K562 (cell line): ENCODE data around the gene GPNMB. TPM values are rescaled to one million over a fixed set of nuclear protein-coding genes. Genes with fewer than 3 reads are reported as not detected.

Experiments
- ATAC-seq: fragments of 200-7000 bp; cut with Tn5 transposase; 3 replicates; pipeline ENCODE4 v1.9.1; 2020; ENCODE audit warnings: moderate library complexity
- BruUV-seq: library from RNA; stranded (reverse); fragments of 400-500 nt; replicated peaks from 2 replicates; lab custom pipeline; 2021; lab: Mats Ljungman, UMichigan
- CTCF ChIA-PET: fragments of 300-600 bp; formaldehyde crosslinking; extraction: SDS; loops from one replicate; lab custom pipeline; 2021; ENCODE audit warnings: low intra/inter-chr PET ratio; lab: Yijun Ruan, JAX
- POLR2A ChIA-PET: fragments of 300-600, 350-650 bp; sonication (Branson Sonifier 250); formaldehyde crosslinking; extraction: SDS; loops from one replicate; lab custom pipeline; 2021; ENCODE audit warnings: antibody characterized with exemption, inconsistent platforms; lab: Yijun Ruan, JAX
- DNase-seq, 4 experiments: peaks; one replicate each; pipeline versions ENCODE4 v3.0.0 to v3.0.0-alpha.2; 2011 to 2018; ENCODE audit warnings: low spot score in 3 of 4, mixed read lengths in 3 of 4; ENCODE audit errors: extremely low read depth in 1 of 4
- FAIRE-seq: peaks from 2 replicates; lab custom pipeline; 2011; peaks lifted over from hg19 to GRCh38; lab: Jason Lieb, UNC
- H2AFZ ChIP-seq: 2 replicates; pipeline ENCODE4 v1.6.0; 2011; ENCODE audit warnings: low read depth, low read length, control low read depth, inconsistent platforms
- H3K27ac ChIP-seq: fragments of 200-600 bp; 3 replicates; pipeline ENCODE4 v1.8.0; 2011; ENCODE audit warnings: low read depth, mild to moderate bottlenecking, control low read depth, inconsistent platforms, low read length, moderate library complexity, mixed read lengths; ENCODE audit errors: extremely low read depth
- H3K27me3 ChIP-seq, 2 experiments: fragments of 300-600 bp in 1 of 2; 2 replicates in 1 of 2; 3 replicates in 1 of 2; pipeline versions ENCODE4 v1.6.0 to v1.8.0; 2011; ENCODE audit warnings: inconsistent platforms in 2 of 2, low read length in 2 of 2, mild to moderate bottlenecking in 1 of 2, mixed read lengths in 1 of 2, moderate library complexity in 1 of 2; ENCODE audit not compliant: control insufficient read depth in 2 of 2, insufficient read depth in 2 of 2
- H3K36me3 ChIP-seq: fragments of 300-600 bp; 3 replicates; pipeline ENCODE4 v1.8.0; 2011; ENCODE audit warnings: mild to moderate bottlenecking, low read length, inconsistent platforms; ENCODE audit not compliant: control insufficient read depth, insufficient read depth
- H3K4me1 ChIP-seq, 2 experiments: fragments of 200-600 bp in 1 of 2; replicated peaks in 1 of 2; 2 replicates in 1 of 2; 3 replicates in 1 of 2; pipeline versions ENCODE4 v1.5.1 to v1.8.0; 2011; ENCODE audit warnings: inconsistent platforms in 2 of 2, low read length in 2 of 2, mild to moderate bottlenecking in 1 of 2, mixed read lengths in 1 of 2, moderate library complexity in 1 of 2; ENCODE audit not compliant: control insufficient read depth in 2 of 2, insufficient read depth in 2 of 2
- H3K4me2 ChIP-seq: 2 replicates; pipeline ENCODE4 v1.6.1; 2011; ENCODE audit warnings: low read length, control low read depth, inconsistent platforms, mixed read lengths; ENCODE audit not compliant: insufficient read depth
- H3K4me3 ChIP-seq: fragments of 200-600 bp; sonication (generic), shearing (Covaris generic); 2 replicates; pipeline ENCODE4 v1.5.1; 2016; ENCODE audit warnings: control low read depth, inconsistent platforms
- H3K79me2 ChIP-seq: fragments of 200-600 bp; 3 replicates; pipeline ENCODE4 v1.8.0; 2011; ENCODE audit warnings: low read length, inconsistent platforms; ENCODE audit not compliant: control insufficient read depth, insufficient read depth
- H3K9ac ChIP-seq, 2 experiments: 2 replicates each; pipeline versions ENCODE4 v1.6.0 to v1.6.1; 2011; ENCODE audit warnings: low read depth in 2 of 2, low read length in 2 of 2, control low read depth in 1 of 2, inconsistent platforms in 1 of 2, mild to moderate bottlenecking in 1 of 2, mixed read lengths in 1 of 2; ENCODE audit not compliant: insufficient read depth in 1 of 2
- H3K9me1 ChIP-seq: one replicate; pipeline ENCODE4 v1.6.0; 2011; ENCODE audit warnings: inconsistent platforms, mild to moderate bottlenecking, low read length, moderate library complexity; ENCODE audit not compliant: control insufficient read depth, insufficient read depth
- H3K9me3 ChIP-seq: replicated peaks from 2 replicates; pipeline ENCODE4 v1.5.1; 2011; ENCODE audit warnings: low read depth, low read length, inconsistent platforms; ENCODE audit not compliant: control insufficient read depth, insufficient read depth
- H4K20me1 ChIP-seq: replicated peaks from 2 replicates; pipeline ENCODE4 v1.6.1; 2011; ENCODE audit warnings: low read length, inconsistent platforms, mixed read lengths; ENCODE audit not compliant: control insufficient read depth, insufficient read depth
- BRF1 ChIP-seq: IDR thresholded peaks from 3 replicates; pipeline ENCODE4 v1.6.1; 2011; ENCODE audit warnings: borderline replicate concordance, mild to moderate bottlenecking; ENCODE audit not compliant: insufficient read length; ENCODE audit errors: extremely low read depth
- DIDO1 ChIP-seq: fragments of 450-650 bp; IDR thresholded peaks from 2 replicates; pipeline ENCODE4 v1.6.1; 2016; ENCODE audit warnings: low read depth, missing biosample characterization, missing genetic modification characterization
- HSF4 ChIP-seq: fragments of 250-450 bp; sonication (Bioruptor Pico); IDR thresholded peaks from 2 replicates; pipeline ENCODE4 v2.1.2; 2022; ENCODE audit warnings: mild to moderate bottlenecking, moderate library complexity, borderline replicate concordance
- ILF3 ChIP-seq: fragments of 450-650 bp; IDR thresholded peaks from 2 replicates; pipeline ENCODE4 v1.6.1; 2018; ENCODE audit warnings: antibody characterized with exemption, mild to moderate bottlenecking, moderate library complexity, borderline replicate concordance
- KAT2B ChIP-seq: IDR thresholded peaks from one replicate; pipeline ENCODE4 v1.6.1; 2012; ENCODE audit warnings: low read depth, mild to moderate bottlenecking, control low read depth, inconsistent platforms, low read length, moderate library complexity
- MCM5 ChIP-seq: fragments of 450-650 bp; IDR thresholded peaks from 2 replicates; pipeline ENCODE4 v1.6.1; 2016; ENCODE audit warnings: low read depth
- PCBP1 ChIP-seq: fragments of 200-400 bp; formaldehyde crosslinking; IDR thresholded peaks from 2 replicates; pipeline ENCODE4 v1.6.1; 2018; ENCODE audit warnings: mild to moderate bottlenecking, low read depth, low read length; ENCODE audit not compliant: poor library complexity, severe bottlenecking
- PML ChIP-seq: IDR thresholded peaks from 2 replicates; pipeline ENCODE4 v1.6.1; 2012; ENCODE audit warnings: low read length, inconsistent platforms
- PURB ChIP-seq: sonication (generic); formaldehyde crosslinking; IDR thresholded peaks from 2 replicates; pipeline ENCODE4 v1.9.0; 2021; ENCODE audit warnings: low read depth, mild to moderate bottlenecking, missing genetic modification reagents
- WGBS: fragments of 100-300 bp; shearing (Covaris generic); methylation state at CpG from one replicate; pipeline ENCODE4 v1.1.6; 2016; ENCODE audit warnings: low coverage, mixed read lengths; ENCODE audit not compliant: insufficient coverage; ENCODE audit errors: missing lambda C conversion rate; 5-methylcytosine and 5-hydroxymethylcytosine counted together
- in situ Hi-C: fragments of 300-500 bp; cut with MboI; formaldehyde crosslinking; loops from 4 replicates; pipeline ENCODE4 v1.15.0; 2018; ENCODE audit warnings: inconsistent platforms, mixed read lengths
- intact Hi-C: fragments of 100-400 bp; cut with micrococcal nuclease; formaldehyde crosslinking; loops from 2 replicates; pipeline ENCODE4 v1.14.2; 2022
- polyA plus RNA-seq, 8 experiments: library from polyadenylated mRNA; depleted of rRNA in 4 of 8; stranded (reverse) in 5 of 8; unstranded in 3 of 8; fragments of >200 nt; fragmentation: Nextera tagmentation in 2 of 8; fragmentation: Illumina TruSeq in 1 of 8; extraction: Ambion mirVana in 2 of 8; extraction: Trizol in 1 of 8; gene quantifications; 2 replicates each; pipeline versions ENCODE4 v1.2.1 to v1.2.3, GENCODE V29; 2011 to 2014; ENCODE audit warnings: inconsistent platforms in 1 of 8, missing spikeins in 1 of 8
- total RNA-seq, 7 experiments: library from RNA; depleted of rRNA in 6 of 7; stranded (reverse); fragments of >200 nt in 6 of 7; fragmentation: Illumina TruSeq in 2 of 7; extraction: Trizol in 2 of 7; gene quantifications; 2 replicates each; pipeline versions ENCODE4 v1.2.1 to v1.2.3, GENCODE V29; 2011 to 2021; ENCODE audit warnings: low replicate concordance in 1 of 7
- TF ChIP-seq, protein P1 (sequence below): sonication (generic); formaldehyde crosslinking; IDR thresholded peaks from 2 replicates; pipeline ENCODE4 v1.8.0; 2022; ENCODE audit warnings: missing genetic modification reagents, mild to moderate bottlenecking, borderline replicate concordance

Gene GPNMB
- total and polyA plus RNA-seq, 9 of the 15 experiments (the other 6 are each of a cell fraction or from before 2014, with no cell fraction given) = 0.15 to 0.72 (median 0.33) TPM

- FAIRE-seq = no peak
- Histone ChIP-seq H3K27me3 (no peaks in the 10 kb centered on the region), H3K4me3 (no peak overlapping the region), H3K9me3 (no peaks in the 10 kb centered on the region), H3K4me1 (peaks cover 0 to 3% of the 10 kb centered on the region in 2 experiments; a peak in 1 of 5 replicates), H3K36me3 (no peaks in the 10 kb centered on the region), H3K9ac (no peak overlapping the region), H3K27ac (no peak overlapping the region), H3K9me1 (no peaks in the 10 kb centered on the region), H4K20me1 (no peaks in the 10 kb centered on the region), H2AFZ (peak overlapping the region; percentile 48), H3K4me2 (no peak overlapping the region), H3K79me2 (no peaks in the 10 kb centered on the region)
- BruUV-seq = no TSS peak
- no peak for ATAC-seq
- 4% methylated on average over 2 of the region's 2 CpGs for WGBS
- no peak for DNase-seq
- in situ Hi-C loops = no loop called here
- ChIA-PET POLR2A (interaction anchor here (0.7 to 1.9 kb wide), 5 partner anchors 11 to 50 kb away, joined by 3 to 4 read pairs (median 3); no protein-coding TSS in a partner anchor), CTCF (no interaction called here)
- TF ChIP-seq KAT2B (no peak), DIDO1 (tag) (no peak), PURB (CRISPR knock-in tag) (no peak), ILF3 (no peak), PML (no peak), HSF4 (CRISPR knock-in tag) (no peak), PCBP1 (no peak), MCM5 (no peak), BRF1 (no peak)
- TF ChIP-seq, protein P1, sequence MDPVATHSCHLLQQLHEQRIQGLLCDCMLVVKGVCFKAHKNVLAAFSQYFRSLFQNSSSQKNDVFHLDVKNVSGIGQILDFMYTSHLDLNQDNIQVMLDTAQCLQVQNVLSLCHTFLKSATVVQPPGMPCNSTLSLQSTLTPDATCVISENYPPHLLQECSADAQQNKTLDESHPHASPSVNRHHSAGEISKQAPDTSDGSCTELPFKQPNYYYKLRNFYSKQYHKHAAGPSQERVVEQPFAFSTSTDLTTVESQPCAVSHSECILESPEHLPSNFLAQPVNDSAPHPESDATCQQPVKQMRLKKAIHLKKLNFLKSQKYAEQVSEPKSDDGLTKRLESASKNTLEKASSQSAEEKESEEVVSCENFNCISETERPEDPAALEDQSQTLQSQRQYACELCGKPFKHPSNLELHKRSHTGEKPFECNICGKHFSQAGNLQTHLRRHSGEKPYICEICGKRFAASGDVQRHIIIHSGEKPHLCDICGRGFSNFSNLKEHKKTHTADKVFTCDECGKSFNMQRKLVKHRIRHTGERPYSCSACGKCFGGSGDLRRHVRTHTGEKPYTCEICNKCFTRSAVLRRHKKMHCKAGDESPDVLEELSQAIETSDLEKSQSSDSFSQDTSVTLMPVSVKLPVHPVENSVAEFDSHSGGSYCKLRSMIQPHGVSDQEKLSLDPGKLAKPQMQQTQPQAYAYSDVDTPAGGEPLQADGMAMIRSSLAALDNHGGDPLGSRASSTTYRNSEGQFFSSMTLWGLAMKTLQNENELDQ (CRISPR knock-in tag) = no peak
- TF ChIP-seq, all 486 proteins: peak for 0
- intact Hi-C loops = no loop called here
These were observed 34.2 kb upstream of the GPNMB start for GRCh38 chr7:23212395-23212794.
